ENCODE results near the gene PIGT. TPM values are rescaled to one million over a fixed set of nuclear protein-coding genes. Genes with fewer than 3 reads are reported as not detected.

Gene PIGT
- total RNA-seq (2014; rRNA removed; shearing (Covaris generic)) = 179 and 191 TPM in 2 replicates
- 451 and 485 TPM in 2 replicates for polyA plus RNA-seq (2015; cell fraction: cytosol; rRNA removed)
- polyA plus RNA-seq (2015; cell fraction: nucleus; rRNA removed) = 113 and 127 TPM in 2 replicates

- DNase-seq (ENCODE audit: low read depth, low spot score) = peak; percentile 90
- in situ Hi-C loops (cut with HindIII; ENCODE audit: low pct_unique_long_range_greater_than_20kb, low sequenced_read_pairs) = no loop called here
Measured at GRCh38 chr20:45415822-45416637, at the start of gene PIGT. PIGT (plus strand) TSS chr20:45416141; CDS start chr20:45416157, 16 bp downstream.

DNA sequence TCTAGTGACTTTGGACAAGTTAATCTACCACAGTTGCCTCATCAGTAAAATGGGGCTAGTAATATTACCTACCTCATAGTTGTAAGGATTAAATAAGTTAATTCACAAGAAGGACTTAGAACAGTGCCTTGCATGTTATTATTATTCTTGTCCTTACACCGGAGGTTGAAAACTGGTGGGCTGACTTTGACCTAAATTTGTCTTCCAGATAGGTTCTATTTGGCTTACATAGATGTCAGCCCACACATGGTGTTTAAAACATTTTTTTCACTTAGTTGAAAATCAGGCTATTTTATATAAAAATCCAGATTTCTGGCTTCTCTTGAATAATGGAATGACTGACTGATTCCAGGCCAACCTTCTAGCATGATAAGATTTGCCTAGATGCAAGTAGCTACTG is 49.7 kb upstream of the PIGT start:
- no peak for DNase-seq (ENCODE audit: low read depth, low spot score)
- in situ Hi-C loops (cut with HindIII; ENCODE audit: low pct_unique_long_range_greater_than_20kb, low sequenced_read_pairs) = no loop called here

DNA sequence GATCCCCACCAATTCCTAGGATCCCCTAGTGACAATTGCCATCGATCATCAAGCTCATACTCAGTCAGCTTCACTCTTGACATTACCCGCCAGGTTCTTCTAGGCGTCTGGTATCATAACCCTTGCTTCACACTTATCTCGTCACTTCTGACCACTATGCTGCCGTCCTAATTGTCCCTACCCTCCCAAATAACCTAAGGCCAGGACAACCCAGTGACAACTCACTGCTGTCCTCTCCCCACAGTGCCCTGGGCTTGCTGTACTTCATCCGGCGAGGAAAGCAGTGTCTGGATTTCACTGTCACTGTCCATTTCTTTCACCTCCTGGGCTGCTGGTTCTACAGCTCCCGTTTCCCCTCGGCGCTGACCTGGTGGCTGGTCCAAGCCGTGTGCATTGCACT is 49.3 kb upstream of the PIGT start:
- DNase-seq (ENCODE audit: low read depth, low spot score) = no peak
- in situ Hi-C loops (cut with HindIII; ENCODE audit: low pct_unique_long_range_greater_than_20kb, low sequenced_read_pairs) = no loop called here

DNA sequence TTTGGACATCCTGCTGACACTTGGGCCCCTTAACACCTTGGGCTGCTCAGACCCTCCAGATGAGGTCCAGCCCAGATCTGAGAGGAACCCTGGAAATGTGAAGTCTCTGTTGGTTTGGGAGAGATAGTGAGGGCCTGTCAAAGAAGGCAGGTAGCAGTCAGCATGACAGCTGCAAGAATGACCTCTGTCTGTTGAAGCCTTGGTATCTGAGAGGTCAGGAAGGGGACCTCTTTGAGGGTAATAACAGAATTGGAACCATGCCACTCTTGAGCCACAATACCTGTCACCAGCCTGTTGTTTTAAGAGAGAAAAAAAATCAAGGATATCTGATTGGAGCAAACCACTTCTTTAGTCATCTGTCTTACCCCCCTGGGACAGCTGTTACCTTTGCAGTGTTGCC is 48.8 kb upstream of the PIGT start:
- DNase-seq (ENCODE audit: low read depth, low spot score) = no peak
- in situ Hi-C loops (cut with HindIII; ENCODE audit: low pct_unique_long_range_greater_than_20kb, low sequenced_read_pairs) = no loop called here

GRCh38 chr20:45368221-45368980 is 47.5 kb upstream of the PIGT start:
- DNase-seq (ENCODE audit: low read depth, low spot score) = no peak
- in situ Hi-C loops (cut with HindIII; ENCODE audit: low pct_unique_long_range_greater_than_20kb, low sequenced_read_pairs) = no loop called here

GRCh38 chr20:45370571-45371160 is 45.3 kb upstream of the PIGT start:
- in situ Hi-C loops (cut with HindIII; ENCODE audit: low pct_unique_long_range_greater_than_20kb, low sequenced_read_pairs) = no loop called here
- DNase-seq (ENCODE audit: low read depth, low spot score) = no peak

DNA sequence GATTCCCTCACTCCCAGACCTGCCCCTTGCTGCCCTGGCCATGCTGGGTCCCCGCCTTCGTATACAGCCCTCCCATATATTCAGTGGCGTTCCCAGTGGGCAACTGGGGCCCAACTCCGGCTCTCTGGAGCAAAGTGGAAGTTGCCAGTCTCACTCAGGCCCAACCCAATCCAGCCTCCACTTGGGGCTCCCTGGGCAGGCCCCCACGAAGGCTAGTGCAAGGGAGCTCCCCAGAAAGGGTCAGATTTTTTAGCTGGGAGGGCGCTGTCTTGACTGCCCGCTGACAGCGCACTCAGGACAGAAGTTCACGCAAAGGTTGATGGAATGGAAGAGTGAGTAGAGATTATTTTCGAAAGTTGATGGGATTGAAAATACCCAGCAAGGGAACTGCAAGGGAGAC is 43.7 kb upstream of the PIGT start:
- DNase-seq (ENCODE audit: low read depth, low spot score) = no peak
- in situ Hi-C loops (cut with HindIII; ENCODE audit: low pct_unique_long_range_greater_than_20kb, low sequenced_read_pairs) = no loop called here

DNA sequence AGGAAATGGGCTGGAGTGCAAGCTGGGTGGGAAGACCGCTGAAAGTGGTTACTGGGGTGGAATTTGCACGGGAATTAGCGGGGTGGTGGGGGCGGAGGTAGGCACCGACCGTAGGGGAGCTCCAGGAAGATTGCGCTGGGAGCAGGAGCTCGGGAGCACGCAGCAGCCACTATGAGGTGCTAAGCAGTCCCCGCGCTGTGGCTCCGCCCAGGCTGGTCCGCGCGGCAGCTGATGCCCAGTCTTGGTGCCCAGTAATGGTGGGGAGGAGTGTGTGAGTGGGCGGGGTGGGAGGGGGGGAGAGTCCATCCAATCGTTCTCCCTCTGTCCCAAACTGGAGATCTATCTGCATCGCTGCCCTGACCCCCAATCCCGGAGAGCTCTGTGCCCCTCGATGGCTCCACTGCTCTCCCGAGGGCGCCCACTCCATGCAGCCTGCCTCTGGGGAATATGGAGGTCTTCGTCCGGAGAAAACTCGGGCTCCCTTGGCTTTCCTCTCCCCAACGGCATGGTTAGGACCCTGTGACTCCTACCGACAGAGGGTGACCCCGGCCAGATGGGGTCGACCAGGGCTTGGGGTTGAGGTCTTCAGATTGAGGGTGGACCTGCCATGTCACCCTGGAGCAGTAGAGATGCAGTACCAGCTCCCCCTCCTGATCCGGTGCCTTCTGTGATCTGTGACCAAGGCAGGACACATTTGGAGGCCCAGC is 43.1 kb upstream of the PIGT start:
- DNase-seq (ENCODE audit: low read depth, low spot score) = peak; percentile 57
- in situ Hi-C loops (cut with HindIII; ENCODE audit: low pct_unique_long_range_greater_than_20kb, low sequenced_read_pairs) = no loop called here

DNA sequence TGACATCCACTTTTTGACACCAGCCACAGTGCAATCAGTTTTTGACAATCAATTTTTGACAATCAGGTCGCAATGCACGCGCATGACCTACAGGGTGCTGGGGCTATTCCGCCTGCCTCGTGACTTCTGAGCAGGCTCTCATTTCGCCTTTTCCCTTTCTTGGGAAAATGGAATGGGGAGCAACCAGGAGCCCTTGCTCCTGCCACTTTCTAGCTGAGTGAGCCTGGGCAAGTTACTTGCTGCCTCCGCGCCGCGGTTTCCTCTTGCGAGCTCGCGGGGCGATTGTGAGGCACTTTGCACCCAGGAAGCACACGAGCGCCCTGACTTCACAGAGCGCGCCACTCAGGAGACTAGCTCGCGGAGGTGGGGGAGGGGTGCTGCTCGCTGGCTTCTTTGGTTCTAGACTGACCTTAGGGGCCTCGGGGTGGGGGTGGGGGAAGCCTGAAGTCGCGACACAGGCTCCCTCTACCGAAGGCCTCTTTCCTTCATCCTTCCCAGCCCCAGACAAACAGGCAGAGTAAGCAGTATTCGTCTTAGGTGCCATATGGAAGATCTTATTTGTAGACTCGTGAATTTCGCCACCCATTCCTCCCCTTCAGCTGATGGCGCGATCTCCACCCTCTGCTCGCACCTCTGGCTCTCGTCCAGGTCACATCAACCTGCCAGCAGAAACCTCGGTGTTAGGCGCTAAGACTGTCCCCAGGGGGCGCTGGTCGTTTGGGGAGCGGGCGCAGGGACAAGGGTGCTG is 42.4 kb upstream of the PIGT start:
- DNase-seq (ENCODE audit: low read depth, low spot score) = peak; percentile 91
- in situ Hi-C loops (cut with HindIII; ENCODE audit: low pct_unique_long_range_greater_than_20kb, low sequenced_read_pairs) = no loop called here

- in situ Hi-C loops (cut with HindIII; ENCODE audit: low pct_unique_long_range_greater_than_20kb, low sequenced_read_pairs) = no loop called here
- no peak for DNase-seq (ENCODE audit: low read depth, low spot score)
Measured at GRCh38 chr20:45374101-45374467, 41.9 kb upstream of the PIGT start.

DNA sequence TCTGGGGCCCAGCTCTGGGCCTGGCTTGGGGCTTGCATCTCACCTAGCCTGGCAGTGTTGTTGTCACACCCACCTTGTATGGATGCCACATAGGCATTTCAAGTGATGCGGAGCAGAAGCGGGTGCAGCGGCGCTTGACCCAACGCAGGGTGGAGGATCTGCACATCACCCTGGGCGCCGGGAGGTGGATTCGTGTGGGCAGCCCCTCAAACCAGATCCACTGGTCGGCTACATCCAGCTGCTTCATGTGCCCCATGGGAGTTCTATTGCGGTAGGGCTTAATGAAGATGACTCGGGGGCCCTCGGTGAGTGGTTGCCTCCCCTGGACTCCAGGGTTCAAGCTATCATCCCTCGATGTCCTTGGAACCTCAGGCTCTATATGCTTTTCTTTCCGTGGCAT is 41.0 kb upstream of the PIGT start:
- in situ Hi-C loops (cut with HindIII; ENCODE audit: low pct_unique_long_range_greater_than_20kb, low sequenced_read_pairs) = no loop called here
- DNase-seq (ENCODE audit: low read depth, low spot score) = no peak

- no peak for DNase-seq (ENCODE audit: low read depth, low spot score)
- in situ Hi-C loops (cut with HindIII; ENCODE audit: low pct_unique_long_range_greater_than_20kb, low sequenced_read_pairs) = no loop called here
Measured at GRCh38 chr20:45377269-45377668, 38.7 kb upstream of the PIGT start.

GRCh38 chr20:45378191-45378590 is 37.8 kb upstream of the PIGT start, which contains the start of gene TP53TG5:
TP53TG5 (minus strand) TSS chr20:45378325; CDS start chr20:45378236, 89 bp downstream.
- in situ Hi-C loops (cut with HindIII; ENCODE audit: low pct_unique_long_range_greater_than_20kb, low sequenced_read_pairs) = no loop called here
- DNase-seq (ENCODE audit: low read depth, low spot score) = no peak

DNA sequence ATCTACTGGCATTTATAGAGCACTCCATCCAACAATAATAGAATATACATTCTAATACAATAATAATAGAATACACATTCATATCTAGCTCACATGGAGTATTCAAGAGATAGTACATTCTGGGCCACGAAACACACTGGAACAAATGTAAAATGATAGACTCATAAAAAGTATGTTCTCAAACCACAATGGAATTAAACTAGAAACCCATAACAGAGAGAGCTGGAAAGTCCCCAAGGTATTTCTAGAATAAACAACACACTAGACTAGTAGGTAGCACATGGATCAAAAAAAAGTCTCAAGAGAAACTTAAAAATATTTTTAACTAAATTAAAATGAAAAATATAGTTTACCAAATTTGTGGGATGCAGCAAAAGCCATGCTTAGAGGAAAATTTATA is 28.7 kb upstream of the PIGT start:
- in situ Hi-C loops (cut with HindIII; ENCODE audit: low pct_unique_long_range_greater_than_20kb, low sequenced_read_pairs) = no loop called here
- DNase-seq (ENCODE audit: low read depth, low spot score) = no peak

GRCh38 chr20:45390931-45391330 is 25.0 kb upstream of the PIGT start:
- in situ Hi-C loops (cut with HindIII; ENCODE audit: low pct_unique_long_range_greater_than_20kb, low sequenced_read_pairs) = no loop called here

DNA sequence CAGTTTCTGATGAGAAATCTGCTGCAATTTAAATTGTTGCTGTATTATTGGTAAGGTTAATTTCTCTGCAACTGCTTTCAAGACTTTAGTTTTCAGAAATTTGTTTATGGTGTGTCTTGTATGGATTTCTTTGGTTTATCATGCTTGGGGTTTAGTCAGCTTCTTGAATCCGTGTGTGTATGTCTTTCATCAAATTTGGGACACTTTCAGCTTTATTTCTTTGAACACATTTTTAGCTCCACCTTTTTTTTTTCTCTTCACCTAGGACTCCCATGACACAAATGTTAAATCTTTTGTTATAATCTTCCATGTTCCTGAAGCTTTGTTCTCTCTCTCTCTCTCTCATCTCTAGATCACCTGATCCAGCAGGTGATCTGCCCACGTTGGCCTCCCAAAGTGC is 24.4 kb upstream of the PIGT start:
- in situ Hi-C loops (cut with HindIII; ENCODE audit: low pct_unique_long_range_greater_than_20kb, low sequenced_read_pairs) = no loop called here
- no peak for DNase-seq (ENCODE audit: low read depth, low spot score)

More at GRCh38 chr20:45390931-45391330, 25.0 kb upstream of the PIGT start:
- no peak for DNase-seq (ENCODE audit: low read depth, low spot score)

- in situ Hi-C loops (cut with HindIII; ENCODE audit: low pct_unique_long_range_greater_than_20kb, low sequenced_read_pairs) = no loop called here
- peak; percentile 22 for DNase-seq (ENCODE audit: low read depth, low spot score)
Measured at GRCh38 chr20:45392733-45393132, 23.2 kb upstream of the PIGT start.

Data from SK-MEL-5 (cell line).